ENCODE measurements around the gene JCHAIN. TPM values are rescaled to one million over a fixed set of nuclear protein-coding genes. Genes with fewer than 3 reads are reported as not detected.

JCHAIN gene
- total RNA-seq, 4 donors from 2014 or later, result 1.7 to 5.9 (median 2.4) TPM

DNA sequence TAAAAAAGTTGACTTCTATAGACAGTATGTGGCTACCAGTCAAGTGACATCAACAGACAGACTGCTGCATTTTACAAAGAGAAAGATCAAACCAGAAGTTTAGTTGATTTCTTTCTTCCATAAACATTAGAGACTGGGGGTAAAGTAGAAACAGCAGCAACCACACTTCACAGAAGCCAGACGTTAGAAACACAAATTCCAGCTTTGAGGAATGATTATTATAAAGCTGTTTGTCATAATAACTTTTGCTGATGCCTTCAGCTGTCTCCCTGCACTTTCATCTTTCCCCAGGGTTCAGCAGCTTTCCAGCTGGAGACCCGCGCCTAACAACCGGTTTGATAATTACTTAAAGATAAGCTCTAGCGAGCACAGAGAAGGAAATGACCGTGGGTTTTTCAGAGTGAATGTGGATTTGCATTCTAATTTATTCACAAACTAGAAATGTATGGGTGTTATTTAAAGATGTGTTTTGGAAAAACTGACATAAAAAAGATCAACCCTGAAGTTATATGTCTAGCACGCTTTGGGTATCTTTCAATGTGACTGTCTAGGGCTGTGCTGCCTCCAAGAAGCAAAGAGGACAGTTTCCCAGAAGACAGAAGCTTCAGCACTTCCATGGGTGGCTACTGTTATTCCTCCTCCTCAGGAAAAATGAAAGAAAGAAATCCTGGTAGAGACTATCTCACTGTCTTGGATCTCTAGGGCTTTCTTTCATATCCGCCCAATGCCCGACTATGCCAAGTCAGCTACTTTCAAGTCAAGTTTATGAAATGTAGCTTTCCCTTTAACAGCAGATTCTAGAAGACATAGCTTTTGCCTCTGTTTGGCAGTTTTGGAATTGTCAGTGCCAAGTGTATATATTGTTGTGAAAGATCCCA is 52.8 kb downstream of the JCHAIN start:
- intact Hi-C loops (cut with DNase I; ENCODE audit: low total_unique reads), result no loop called here
- no peak for DNase-seq (ENCODE audit: low spot score in 2 of 2)
- H3K4me3 ChIP-seq (ENCODE audit: low read depth, poor library complexity, severe bottlenecking), result no peak overlapping the region
- 5 to 8% methylated on average over 9 of the region's 9 CpGs for WGBS, 2 donors
- TF ChIP-seq, protein P1, sequence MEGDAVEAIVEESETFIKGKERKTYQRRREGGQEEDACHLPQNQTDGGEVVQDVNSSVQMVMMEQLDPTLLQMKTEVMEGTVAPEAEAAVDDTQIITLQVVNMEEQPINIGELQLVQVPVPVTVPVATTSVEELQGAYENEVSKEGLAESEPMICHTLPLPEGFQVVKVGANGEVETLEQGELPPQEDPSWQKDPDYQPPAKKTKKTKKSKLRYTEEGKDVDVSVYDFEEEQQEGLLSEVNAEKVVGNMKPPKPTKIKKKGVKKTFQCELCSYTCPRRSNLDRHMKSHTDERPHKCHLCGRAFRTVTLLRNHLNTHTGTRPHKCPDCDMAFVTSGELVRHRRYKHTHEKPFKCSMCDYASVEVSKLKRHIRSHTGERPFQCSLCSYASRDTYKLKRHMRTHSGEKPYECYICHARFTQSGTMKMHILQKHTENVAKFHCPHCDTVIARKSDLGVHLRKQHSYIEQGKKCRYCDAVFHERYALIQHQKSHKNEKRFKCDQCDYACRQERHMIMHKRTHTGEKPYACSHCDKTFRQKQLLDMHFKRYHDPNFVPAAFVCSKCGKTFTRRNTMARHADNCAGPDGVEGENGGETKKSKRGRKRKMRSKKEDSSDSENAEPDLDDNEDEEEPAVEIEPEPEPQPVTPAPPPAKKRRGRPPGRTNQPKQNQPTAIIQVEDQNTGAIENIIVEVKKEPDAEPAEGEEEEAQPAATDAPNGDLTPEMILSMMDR (IDR thresholded peaks at IDR 0.05), result no peak
- TF ChIP-seq POLR2A (IDR thresholded peaks at IDR 0.05), result no peak

DNA sequence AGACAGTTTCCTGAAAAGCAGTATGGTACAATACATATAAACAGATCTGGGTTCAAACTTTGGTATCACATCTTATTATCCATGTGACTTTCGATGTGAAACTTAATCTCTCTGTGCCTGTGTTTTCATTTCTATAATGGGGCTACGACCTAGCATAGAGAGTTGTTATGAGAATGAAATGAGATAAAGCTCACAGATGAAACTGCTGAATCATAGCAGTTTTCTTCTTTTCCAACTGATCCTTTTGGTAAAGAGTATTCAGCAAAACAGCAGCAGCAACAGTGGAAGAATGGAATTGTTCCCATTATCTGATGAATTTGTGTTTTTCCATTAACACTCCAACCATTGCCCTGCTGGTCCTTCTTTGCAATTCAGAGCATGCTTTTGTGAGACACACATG is 58.0 kb downstream of the JCHAIN start:
- DNase-seq (ENCODE audit: low spot score in 2 of 2), result no peak
- no peak overlapping the region for H3K4me3 ChIP-seq (ENCODE audit: low read depth, poor library complexity, severe bottlenecking)
- intact Hi-C loops (cut with DNase I; ENCODE audit: low total_unique reads), result no loop called here
- no peak for TF ChIP-seq POLR2A (IDR thresholded peaks at IDR 0.05)
- TF ChIP-seq, protein P1 (IDR thresholded peaks at IDR 0.05), result no peak
- 76 to 82% methylated on average over 2 of the region's 2 CpGs for WGBS, 2 donors

DNA sequence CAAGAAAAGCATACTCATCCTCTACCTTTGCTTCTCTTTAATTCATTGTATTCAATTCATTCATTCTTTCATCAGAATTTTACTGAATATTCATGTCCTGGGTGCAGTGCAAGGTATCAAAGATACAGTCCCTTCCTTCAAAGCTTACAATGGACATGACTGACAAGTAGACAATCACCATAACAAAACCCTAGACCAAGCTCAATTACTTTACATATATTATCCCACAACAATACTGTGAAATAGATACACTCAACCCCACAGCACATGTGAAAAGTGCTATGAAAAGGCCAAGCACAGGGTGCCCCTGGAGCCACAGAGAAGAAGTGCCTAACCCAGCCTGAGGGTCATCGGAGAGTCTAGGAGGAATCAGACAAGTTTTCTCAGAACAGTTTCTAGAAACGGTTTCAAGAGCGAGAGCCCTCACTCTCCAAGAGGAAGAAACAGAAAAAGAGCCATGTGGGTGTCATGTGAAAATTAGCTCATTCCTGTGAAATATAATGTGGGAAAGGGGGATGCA is 58.9 kb downstream of the JCHAIN start:
- intact Hi-C loops (cut with DNase I; ENCODE audit: low total_unique reads), result no loop called here
- TF ChIP-seq POLR2A (IDR thresholded peaks at IDR 0.05), result no peak
- TF ChIP-seq, protein P1 (IDR thresholded peaks at IDR 0.05), result no peak
- 86 to 87% methylated on average over 3 of the region's 3 CpGs for WGBS, 2 donors
- H3K4me3 ChIP-seq (ENCODE audit: low read depth, poor library complexity, severe bottlenecking), result no peak overlapping the region
- DNase-seq (ENCODE audit: low spot score in 2 of 2), result no peak

DNA sequence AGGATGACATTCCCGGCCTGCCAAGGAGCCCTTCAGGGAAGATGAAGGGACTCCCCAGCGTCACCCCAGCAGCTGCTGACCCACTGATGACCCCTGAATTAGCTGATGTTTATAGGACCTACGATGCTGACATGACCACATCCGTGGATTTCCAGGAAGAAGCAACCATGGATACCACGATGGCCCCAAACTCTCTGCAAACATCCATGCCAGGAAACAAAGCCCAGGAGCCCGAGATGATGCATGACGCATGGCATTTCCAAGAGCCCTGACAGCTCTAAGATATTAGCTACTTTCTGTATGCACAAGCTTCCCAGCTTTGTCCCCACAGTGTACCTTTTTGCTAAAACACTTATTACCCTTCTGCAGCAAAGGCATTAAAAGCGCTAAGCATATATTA is 59.8 kb downstream of the JCHAIN start:
- 80 to 86% methylated on average over 8 of the region's 8 CpGs for WGBS, 2 donors
- TF ChIP-seq, protein P1 (IDR thresholded peaks at IDR 0.05), result no peak
- TF ChIP-seq POLR2A (IDR thresholded peaks at IDR 0.05), result no peak
- no peak overlapping the region for H3K4me3 ChIP-seq (ENCODE audit: low read depth, poor library complexity, severe bottlenecking)
- intact Hi-C loops (cut with DNase I; ENCODE audit: low total_unique reads), result no loop called here
- DNase-seq (ENCODE audit: low spot score in 2 of 2), result no peak

Other genes starting within 250 kb of the JCHAIN start
- 1 to 10 TPM in 2 of 4 donors, under 1 TPM in 2; 0.21 to 7.3 (median 1.7) TPM for gene MUC7, start 194.3 kb downstream of the JCHAIN start, total RNA-seq
- gene AMTN, start 147.9 kb downstream of the JCHAIN start, total RNA-seq, result 1 to 10 TPM in 2 of 4 donors, under 1 TPM in 1, not detected in 1; 0.26 to 1.9 (median 1.3) TPM
- under 1 TPM in 1 of 4 donors, not detected in 3; 0.68 TPM for gene AMBN, start 74.3 kb downstream of the JCHAIN start, total RNA-seq
- under 1 TPM in 1 of 4 donors, not detected in 3; 0.06 TPM for gene ENAM, start 37.8 kb downstream of the JCHAIN start, total RNA-seq
- 10 to 100 TPM; 12.6 to 32.8 (median 17.6) TPM for gene UTP3, start 22.0 kb upstream of the JCHAIN start, total RNA-seq
- 10 to 100 TPM; 54.2 to 88.9 (median 65.7) TPM for gene RUFY3, start 55.5 kb upstream of the JCHAIN start, total RNA-seq
- gene GRSF1, start 173.4 kb upstream of the JCHAIN start, total RNA-seq, result 10 to 100 TPM; 38.6 to 56.9 (median 55.4) TPM
- 10 to 100 TPM in 3 of 4 donors, 1 to 10 TPM in 1; 8.6 to 14.6 (median 12.2) TPM for gene MOB1B, start 235.9 kb upstream of the JCHAIN start, total RNA-seq

Measured in lower leg skin (tissue), 4 donors.